GM18505 (cell line): ENCODE results near the gene SMG6.

Source experiments
- ATAC-seq: cut with Tn5 transposase; IDR thresholded peaks from one replicate; pipeline ENCODE4 v1.9.1; 2021; ENCODE audit not compliant: unreplicated experiment
- POLR2A ChIP-seq: IDR thresholded peaks from 4 replicates; pipeline ENCODE4 v1.6.1; 2011; ENCODE audit warnings: borderline replicate concordance; ENCODE audit not compliant: insufficient read depth, insufficient read length; ENCODE audit errors: extremely low read depth

The SMG6 gene

GRCh38 chr17:2084036-2084765 lies 219.4 kb downstream of the SMG6 start:
- no peak for TF ChIP-seq POLR2A
- ATAC-seq, result no peak

- ATAC-seq, result no peak
These were observed 220.0 kb downstream of the SMG6 start for GRCh38 chr17:2083613-2084035.

GRCh38 chr17:2082003-2082781 lies 221.4 kb downstream of the SMG6 start:
- no peak for ATAC-seq
- TF ChIP-seq POLR2A, result no peak

More at GRCh38 chr17:2083613-2084035, 220.0 kb downstream of the SMG6 start:
- no peak for TF ChIP-seq POLR2A

- no peak for ATAC-seq
- TF ChIP-seq POLR2A, result no peak
These were observed 222.0 kb downstream of the SMG6 start for GRCh38 chr17:2081564-2081963.

GRCh38 chr17:2077040-2077439 lies 226.5 kb downstream of the SMG6 start:
- TF ChIP-seq POLR2A, result no peak
- ATAC-seq, result no peak

- no peak for ATAC-seq
- TF ChIP-seq POLR2A, result no peak
These were observed 227.2 kb downstream of the SMG6 start for GRCh38 chr17:2076087-2076984.

- ATAC-seq, result no peak
- TF ChIP-seq POLR2A, result no peak
These were observed 228.1 kb downstream of the SMG6 start for GRCh38 chr17:2075336-2076086.

GRCh38 chr17:2074919-2075318 lies 228.7 kb downstream of the SMG6 start:
- ATAC-seq, result no peak
- no peak for TF ChIP-seq POLR2A

GRCh38 chr17:2071455-2072281 lies 231.9 kb downstream of the SMG6 start:
- no peak for ATAC-seq
- TF ChIP-seq POLR2A, result no peak

- no peak for TF ChIP-seq POLR2A
- no peak for ATAC-seq
These were observed 232.6 kb downstream of the SMG6 start for GRCh38 chr17:2071024-2071385.

- peak; percentile 71 for ATAC-seq
- peak; percentile 41 for TF ChIP-seq POLR2A
These were observed 233.2 kb downstream of the SMG6 start for GRCh38 chr17:2070241-2071023.
